ENCODE measurements around the gene ADK.
"Not testable (repeated sequence)": the region's sequence is repeated elsewhere in the genome, so short reads cannot be mapped to it uniquely, and the experiment has no call there.

Gene ADK

GRCh38 chr10:74500816-74501215 is 349.8 kb downstream of the ADK start:
- no peak for DNase-seq

DNA sequence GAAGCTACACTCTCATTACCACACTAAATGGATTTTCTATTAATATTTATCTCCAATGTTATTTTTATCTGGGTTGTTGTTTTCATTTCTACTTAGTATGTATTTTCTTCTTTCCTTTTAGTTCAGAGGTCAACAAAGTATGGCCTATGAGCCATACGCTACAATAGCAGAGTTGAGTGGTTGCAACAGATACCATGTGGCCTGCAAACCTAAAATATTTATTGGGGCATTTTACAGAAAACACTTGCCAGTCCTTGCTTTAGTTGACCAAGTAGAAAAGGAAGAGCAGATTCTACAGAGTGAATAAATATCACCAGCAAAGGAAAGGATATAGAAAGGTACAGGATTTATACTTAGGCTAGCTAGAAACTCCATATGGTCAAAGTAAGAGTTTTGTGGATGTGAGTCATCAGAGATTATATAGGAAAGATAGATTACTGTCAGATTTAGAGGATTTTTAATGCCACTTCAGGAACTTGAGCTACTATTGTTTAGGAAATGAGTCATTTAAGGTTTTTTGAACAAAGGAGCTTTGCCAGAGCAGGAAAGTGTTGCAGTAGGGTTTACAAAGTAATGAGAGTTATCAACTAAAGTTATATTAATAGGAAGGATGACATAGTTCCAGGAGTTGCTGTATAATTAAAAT is 352.1 kb downstream of the ADK start:
- no peak for DNase-seq

GRCh38 chr10:74507951-74508350 is 356.9 kb downstream of the ADK start:
- DNase-seq, result no peak

GRCh38 chr10:74510594-74510993 is 359.6 kb downstream of the ADK start:
- DNase-seq, result no peak

- no peak for DNase-seq
Observed at GRCh38 chr10:74511051-74511450, 360.0 kb downstream of the ADK start.

- no peak for DNase-seq
Observed at GRCh38 chr10:74514322-74514721, 363.3 kb downstream of the ADK start.

DNA sequence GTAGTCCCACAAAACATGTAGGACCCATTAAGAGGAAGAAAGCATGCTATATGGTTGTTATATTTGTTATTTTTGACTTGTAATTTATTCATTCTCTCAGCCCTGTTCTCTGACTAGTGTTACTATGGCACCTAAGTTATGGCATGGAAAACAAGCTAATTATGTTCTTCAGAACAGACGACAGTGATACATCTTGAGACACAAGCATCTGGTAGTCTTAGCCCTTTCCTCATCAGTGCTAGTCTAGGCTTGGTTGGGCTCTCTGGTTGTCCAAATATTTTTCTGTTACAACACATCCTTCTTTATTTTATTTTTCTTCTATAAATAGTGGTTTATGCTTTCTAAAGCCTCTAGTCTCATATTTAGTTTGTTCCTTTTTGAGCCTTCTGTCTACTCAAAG is 367.0 kb downstream of the ADK start:
- DNase-seq, result no peak

DNA sequence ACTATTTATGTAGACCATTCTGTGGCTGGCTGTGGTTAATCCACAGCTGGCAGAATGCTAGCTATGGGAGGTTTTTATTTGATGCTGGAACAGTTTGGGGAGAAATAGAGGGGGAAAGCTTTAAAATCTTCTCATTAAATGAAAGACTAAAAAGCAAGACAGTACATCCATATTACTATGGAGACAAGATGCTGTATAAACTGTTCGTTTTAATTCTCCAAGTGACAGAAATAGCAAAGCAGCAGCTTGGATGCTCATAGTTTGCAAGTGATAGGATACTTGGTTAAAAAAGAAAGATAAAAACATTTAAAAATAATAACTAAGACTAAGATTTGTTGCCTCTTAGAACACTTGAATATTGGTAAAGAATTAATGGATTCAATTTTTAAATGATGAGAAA is 370.5 kb downstream of the ADK start:
- no peak for DNase-seq

GRCh38 chr10:74523199-74523598 is 372.2 kb downstream of the ADK start:
- no peak for DNase-seq

- no peak for DNase-seq
Observed at GRCh38 chr10:74525885-74526284, 374.9 kb downstream of the ADK start.

DNA sequence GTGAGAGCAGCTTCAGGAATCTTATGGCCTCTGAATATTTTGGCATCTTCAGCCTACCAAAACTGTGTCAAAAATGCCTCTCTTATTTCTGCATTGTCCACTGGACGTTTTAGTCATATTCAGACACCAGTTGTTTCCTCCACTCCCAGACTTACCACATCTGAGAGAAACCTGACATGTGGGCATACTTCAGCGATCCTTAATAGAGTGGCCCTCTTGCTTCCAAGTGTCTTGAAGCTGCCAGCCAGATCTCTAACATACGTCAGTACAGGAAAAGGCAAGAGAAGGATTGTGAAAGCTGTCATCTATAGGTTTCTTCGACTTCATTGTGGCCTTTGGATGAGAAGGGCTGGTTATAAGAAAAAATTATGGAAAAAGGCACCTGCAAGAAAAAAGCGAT is 376.6 kb downstream of the ADK start:
- DNase-seq, result not testable (repeated sequence)

GRCh38 chr10:74529205-74529604 is 378.2 kb downstream of the ADK start:
- no peak for DNase-seq

- no peak for DNase-seq
Observed at GRCh38 chr10:74530981-74531380, 380.0 kb downstream of the ADK start.

DNA sequence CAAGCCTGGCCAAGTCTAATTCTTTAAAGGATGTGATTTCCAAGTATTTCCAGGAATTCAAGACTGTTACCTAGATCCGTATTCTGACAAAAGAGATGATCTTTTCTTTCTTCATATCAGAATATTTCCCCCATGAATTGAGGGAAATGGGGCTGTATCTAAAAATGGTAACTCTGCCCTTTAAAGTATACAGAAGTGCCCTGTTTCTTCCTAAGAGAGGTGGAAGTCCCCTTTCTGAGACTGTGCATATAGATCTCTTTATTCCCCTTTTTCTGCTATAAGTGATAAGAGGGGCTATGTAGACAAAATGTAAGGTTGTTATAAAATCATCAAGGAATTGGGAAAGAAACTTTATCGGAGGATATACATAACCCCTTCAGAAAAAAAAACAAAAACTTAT is 388.3 kb downstream of the ADK start:
- DNase-seq, result no peak

DNA sequence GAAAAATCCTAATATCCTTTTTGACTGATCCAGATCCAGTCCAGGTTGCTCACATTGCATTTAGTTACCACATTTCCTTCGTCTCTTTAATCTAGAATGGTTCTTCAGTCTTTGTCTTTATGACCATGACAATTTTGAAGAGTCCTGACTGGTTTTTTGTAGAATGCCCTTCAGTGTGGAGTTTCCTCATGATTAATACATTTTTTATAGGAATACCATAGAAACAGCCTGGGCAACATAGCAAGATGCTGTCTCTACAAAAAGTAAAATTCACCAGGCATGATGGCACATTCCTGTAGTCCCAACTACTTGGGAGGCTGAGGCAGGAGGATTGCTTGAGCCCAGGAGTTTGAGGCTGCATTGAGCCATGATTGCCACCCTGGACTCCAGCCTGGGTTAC is 390.4 kb downstream of the ADK start:
- DNase-seq, result no peak

- no peak for DNase-seq
Observed at GRCh38 chr10:74542077-74542476, 391.1 kb downstream of the ADK start.

DNA sequence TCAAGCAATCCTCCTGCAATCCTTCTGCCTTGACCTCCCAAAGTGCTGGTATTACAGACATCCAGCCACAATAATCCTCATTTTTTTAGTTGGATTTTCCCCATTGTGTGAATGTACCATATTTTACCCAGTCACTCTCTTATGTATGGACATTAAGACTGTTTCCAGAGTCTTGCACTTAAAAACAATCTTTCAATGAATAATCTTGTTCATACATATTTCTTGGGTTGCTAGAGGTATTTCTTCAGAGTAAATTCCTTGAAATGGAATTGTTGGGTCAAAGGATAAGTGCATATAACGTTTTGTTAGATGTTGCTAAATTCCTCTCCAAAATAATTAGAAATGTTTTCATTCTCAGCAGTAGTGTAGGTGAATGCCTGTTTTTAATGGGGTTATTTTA is 392.3 kb downstream of the ADK start:
- no peak for DNase-seq

DNA sequence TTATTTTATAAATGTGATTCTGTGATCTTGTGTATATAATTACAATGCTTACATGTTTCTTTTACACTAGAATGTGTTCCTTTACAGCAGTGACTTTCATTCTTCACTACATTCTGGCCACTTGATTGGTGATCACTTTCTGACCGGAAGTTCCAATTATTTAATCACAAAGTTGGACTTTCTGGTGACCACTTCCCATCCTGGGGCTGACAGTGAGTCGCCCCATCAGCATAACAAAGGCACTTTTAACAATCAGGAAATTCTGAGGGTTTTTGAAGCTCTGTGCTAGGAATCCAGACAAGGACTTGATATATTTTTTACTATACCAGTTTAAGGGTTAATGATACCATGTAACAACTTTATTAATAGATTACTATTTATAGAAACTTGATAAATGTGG is 393.1 kb downstream of the ADK start:
- no peak for DNase-seq

DNA sequence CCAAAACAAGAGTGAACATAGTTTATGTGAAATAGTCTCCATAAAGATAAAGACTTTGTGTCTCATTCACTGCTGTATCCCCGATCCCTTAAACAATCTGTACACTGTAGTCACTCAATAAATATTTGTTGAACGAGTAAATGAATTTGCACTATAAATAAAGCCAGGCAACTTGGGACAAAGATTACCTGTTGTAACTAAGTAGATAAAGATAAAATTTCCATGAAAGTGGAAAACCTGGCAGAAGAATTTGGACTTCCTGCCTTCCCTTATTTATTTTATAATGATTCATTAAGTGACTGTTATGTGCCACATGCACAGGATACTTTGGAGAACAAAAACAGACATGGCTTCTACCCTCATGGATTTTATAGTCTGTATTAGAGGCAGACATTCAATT is 397.7 kb downstream of the ADK start:
- no peak for DNase-seq

DNA sequence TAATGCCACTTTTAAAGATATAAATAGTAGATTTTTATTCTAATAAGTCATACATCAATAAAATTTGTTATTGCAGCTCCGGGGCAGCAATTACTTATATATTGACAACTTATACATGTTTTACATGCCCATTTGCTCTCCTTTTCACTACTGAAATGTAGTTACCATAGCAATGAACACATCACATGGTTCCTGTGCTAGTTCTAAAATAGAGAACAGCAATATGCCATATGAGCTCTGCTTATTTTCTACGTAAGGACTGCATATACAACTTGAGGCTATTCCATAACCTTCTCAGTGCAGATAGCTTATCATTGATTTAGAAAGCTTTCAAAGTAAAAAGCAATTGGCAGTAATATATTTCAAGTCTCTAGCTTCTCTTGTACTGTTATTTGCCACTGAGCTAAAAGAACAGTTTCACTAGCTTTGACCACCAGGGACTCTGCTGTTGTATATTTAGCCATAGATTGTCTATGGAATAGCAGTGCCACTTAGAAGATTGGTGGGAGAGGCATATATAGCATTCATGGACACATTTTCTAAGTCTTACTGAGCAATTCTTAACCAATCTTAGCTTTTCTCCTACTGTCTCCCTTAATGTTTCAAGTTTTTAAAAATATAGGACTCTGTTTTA is 405.2 kb downstream of the ADK start:
- DNase-seq, result no peak

- no peak for DNase-seq
Observed at GRCh38 chr10:74557098-74557497, 406.1 kb downstream of the ADK start.

- no peak for DNase-seq
Observed at GRCh38 chr10:74558403-74558802, 407.4 kb downstream of the ADK start.

GRCh38 chr10:74558897-74559296 is 407.9 kb downstream of the ADK start:
- no peak for DNase-seq

DNA sequence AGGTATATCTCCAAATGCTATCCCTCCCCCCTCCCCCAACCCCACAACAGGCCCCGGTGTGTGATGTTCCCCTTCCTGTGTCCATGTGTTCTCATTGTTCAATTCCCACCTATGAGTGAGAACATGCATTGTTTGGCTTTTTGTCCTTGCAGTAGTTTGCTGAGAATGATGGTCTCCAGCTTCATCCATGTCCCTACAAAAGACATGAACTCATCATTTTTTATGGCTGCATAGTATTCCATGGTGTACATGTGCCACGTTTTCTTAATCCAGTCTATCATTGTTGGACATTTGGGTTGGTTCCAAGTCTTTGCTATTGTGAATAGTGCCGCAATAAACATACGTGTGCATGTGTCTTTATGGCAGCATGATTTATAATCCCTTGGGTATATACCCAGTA is 417.9 kb downstream of the ADK start:
- not testable (repeated sequence) for DNase-seq

DNA sequence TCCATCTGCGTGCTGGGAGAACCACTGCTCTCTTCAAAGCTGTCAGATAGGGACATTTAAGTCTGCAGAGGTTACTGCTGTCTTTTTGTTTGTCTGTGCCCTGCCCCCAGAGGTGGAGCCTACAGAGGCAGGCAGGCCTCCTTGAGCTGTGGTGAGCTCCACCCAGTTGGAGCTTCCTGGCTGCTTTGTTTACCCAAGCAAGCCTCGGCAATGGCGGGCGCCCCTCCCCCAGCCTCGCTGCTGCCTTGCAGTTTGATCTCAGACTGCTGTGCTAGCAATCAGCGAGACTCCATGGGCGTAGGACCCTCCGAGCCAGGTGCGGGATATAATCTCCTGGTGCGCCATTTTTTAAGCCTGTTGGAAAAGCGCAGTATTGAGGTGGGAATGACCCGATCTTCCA is 422.5 kb downstream of the ADK start:
- DNase-seq, result not testable (repeated sequence)

Data from activated CD8-positive, alpha-beta memory T cell treated with anti-CD3 and anti-CD28 coated beads, Interleukin-2, amount 50 U/mL, for 48 hours (primary cell).